Stomach (tissue), 4 donors: Measurements from ENCODE around the gene LENEP.

ENCODE experiments used
- CTCF ChIP-seq, 7 experiments: fragments of 450-650 bp in 4 of 7; fragments of 200-600 bp in 3 of 7; sonication (generic) in 3 of 7; IDR thresholded peaks; one replicate each; pipeline ENCODE4 v1.5.1; 2016 to 2019; ENCODE audit warnings: antibody characterized with exemption in 7 of 7, control low read depth in 2 of 7, mild to moderate bottlenecking in 1 of 7
- EP300 ChIP-seq: sonication (generic); formaldehyde crosslinking; IDR thresholded peaks from one replicate; pipeline ENCODE4 v1.6.1; 2017; ENCODE audit warnings: antibody characterized with exemption

- TF ChIP-seq CTCF (IDR thresholded peaks at IDR 0.05) (no peak), EP300 (no peak)
Observed at GRCh38 chr1:155040358-155041093, 47.1 kb downstream of the LENEP start.
